Activated T-helper 1 cell treated with Interleukin-2 at 50 U/mL for 16 hours (primary cell): ENCODE measurements around the gene DDIAS.
"Not testable (repeated sequence)": the region's sequence is repeated elsewhere in the genome, so short reads cannot be mapped to it uniquely, and the experiment has no call there.

Source experiments
- DNase-seq: peaks from one replicate; pipeline ENCODE4 v3.0.0-alpha.2; 2020; ENCODE audit warnings: low read depth

Gene DDIAS

GRCh38 chr11:82969811-82970210 is 68.3 kb downstream of the DDIAS start:
- no peak for DNase-seq

GRCh38 chr11:82970507-82971083 is 69.1 kb downstream of the DDIAS start:
- not testable (repeated sequence) for DNase-seq

- DNase-seq: not testable (repeated sequence)
These were observed 70.0 kb downstream of the DDIAS start for GRCh38 chr11:82971519-82971946.

DNA sequence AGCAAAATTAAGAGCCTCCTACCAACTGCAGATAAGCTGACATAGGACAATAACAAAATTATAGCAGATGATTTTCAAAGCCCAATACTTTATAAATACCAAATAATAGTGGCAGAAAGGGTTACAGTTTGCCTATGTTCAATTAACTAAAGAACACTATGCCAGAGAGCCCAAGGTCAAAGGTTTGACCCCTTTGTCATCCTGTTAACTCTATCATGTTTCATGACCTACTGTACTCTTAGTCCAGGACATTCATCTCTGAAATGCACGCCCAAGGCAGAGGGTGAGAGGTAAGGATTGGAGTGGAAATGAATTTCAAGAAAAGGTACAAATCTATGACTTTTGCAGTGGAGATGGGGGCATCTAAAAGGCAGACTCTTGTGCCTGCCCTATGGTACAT is 70.6 kb downstream of the DDIAS start:
- no peak for DNase-seq

DNA sequence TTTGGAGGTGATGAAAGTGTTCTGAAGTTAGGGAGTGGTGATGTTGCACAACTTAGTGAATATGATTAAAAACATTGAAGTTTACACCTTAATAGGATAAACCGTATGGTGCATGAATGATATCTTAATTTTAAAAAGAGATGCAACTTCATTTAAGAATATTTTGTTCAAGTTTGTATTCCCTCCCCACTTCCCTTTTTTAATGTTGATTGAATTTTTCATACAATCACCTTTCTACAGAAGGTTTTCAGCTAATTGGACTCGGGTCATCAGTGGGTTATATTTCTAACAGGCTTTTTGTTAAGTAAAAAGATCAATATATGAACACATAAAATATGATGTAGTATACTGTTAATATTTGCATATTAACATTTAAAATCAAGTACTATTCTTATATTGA is 72.6 kb downstream of the DDIAS start:
- no peak for DNase-seq

DNA sequence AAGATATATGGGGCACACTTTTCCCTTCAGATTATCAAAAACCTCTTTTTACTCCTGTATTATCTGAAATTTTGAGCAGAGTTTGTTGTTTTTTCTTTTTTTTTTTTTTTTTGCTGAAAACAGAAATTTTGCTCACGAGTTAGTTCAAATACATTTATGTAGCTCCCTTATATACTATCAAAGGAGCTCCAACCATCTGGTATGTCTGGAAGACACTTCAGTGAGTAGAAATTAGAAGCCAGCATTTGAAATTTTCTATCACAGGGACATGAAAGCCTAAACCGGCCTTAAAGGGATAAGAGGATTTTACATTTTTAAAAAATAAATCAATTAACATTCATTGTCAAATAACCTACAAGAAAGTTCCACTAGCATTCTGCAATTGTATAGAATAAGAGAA is 73.3 kb downstream of the DDIAS start:
- no peak for DNase-seq

DNA sequence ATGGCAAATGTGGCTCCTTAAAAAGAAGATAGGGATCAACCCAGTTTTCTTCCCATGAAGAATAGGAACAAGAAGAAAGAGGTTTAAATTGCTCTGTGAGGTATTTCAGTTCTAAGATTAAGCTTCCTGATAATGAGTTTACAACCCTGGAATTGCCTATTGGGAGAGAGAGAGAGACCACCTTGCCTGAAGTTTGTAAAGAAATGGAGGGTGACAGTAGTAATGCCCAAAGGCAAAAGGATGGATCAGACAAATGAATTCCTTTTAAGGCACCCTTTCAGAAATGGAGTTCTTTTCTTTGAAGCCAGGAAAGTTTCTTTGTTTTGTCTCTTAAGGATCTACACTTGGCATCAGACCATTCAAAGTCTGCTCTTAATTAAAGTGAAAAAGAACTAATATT is 74.3 kb downstream of the DDIAS start:
- DNase-seq: no peak

GRCh38 chr11:82976786-82977185 is 75.2 kb downstream of the DDIAS start:
- DNase-seq: no peak

GRCh38 chr11:82978422-82979099 is 77.0 kb downstream of the DDIAS start:
- no peak for DNase-seq

GRCh38 chr11:82979824-82980223 is 78.3 kb downstream of the DDIAS start:
- DNase-seq: no peak

- DNase-seq: no peak
These were observed 78.8 kb downstream of the DDIAS start for GRCh38 chr11:82980292-82980691.

- DNase-seq: no peak
These were observed 79.4 kb downstream of the DDIAS start for GRCh38 chr11:82980947-82981346.

- no peak for DNase-seq
These were observed 80.3 kb downstream of the DDIAS start for GRCh38 chr11:82981852-82982251.
